HG03097 (cell line): Measurements from ENCODE around the gene HDGF.

Experiments used
- ATAC-seq: cut with Tn5 transposase; IDR thresholded peaks from one replicate; pipeline ENCODE4 v1.9.1; 2021; ENCODE audit not compliant: unreplicated experiment, low FRiP score

HDGF gene

DNA sequence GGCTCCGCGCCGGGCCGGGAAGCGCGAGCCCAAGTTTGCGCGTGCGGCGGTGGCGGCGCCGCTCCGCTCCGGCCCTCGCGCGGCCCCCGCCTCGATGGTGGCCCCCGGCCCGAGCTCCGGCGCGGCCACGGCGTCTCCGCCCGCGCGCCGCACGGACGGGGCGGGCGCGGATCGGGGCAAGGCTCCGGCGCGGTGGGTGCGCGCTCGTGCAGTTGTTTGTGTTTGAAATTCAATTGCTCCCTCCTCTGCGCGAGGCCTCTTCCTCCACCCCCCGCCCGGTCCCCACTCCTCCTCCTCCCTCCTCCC is at the start of gene HDGF:
Gene HDGF, minus strand, starts transcription at position 225 of the 306 bp plus-strand sequence. CDS start 246 bp downstream, outside the sequence.
- no peak for ATAC-seq

DNA sequence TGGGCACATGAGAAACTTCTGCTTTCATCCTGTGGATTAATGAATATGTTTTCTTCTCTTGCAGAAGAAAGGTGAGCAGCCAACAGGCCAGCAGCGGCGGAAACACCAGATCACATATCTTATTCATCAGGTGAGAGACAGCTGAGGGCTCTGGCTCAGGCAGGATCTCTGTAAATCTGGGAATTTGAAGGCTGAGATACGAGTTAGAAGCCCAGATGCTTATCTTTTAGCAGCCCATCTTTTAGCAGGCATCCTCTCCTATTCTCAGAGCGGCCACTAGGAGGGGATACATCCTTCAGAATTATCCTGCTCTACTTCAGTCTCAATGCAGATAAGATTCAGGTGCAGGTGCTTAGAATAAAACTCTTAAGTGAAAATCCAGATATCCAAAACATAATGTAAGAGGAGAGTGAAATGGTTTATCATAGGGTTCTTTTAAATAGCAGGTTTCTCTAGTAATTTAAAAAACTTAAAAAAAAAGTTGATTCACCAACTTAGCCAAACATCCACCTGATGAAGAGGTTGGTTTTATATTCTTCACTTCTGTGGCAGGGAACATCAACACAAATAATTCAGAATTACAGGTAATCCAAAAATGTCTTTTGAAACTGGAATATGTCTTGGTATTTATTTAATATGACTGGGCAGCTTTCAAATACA is 45.9 kb upstream of the HDGF start:
- ATAC-seq, result peak; percentile 68

DNA sequence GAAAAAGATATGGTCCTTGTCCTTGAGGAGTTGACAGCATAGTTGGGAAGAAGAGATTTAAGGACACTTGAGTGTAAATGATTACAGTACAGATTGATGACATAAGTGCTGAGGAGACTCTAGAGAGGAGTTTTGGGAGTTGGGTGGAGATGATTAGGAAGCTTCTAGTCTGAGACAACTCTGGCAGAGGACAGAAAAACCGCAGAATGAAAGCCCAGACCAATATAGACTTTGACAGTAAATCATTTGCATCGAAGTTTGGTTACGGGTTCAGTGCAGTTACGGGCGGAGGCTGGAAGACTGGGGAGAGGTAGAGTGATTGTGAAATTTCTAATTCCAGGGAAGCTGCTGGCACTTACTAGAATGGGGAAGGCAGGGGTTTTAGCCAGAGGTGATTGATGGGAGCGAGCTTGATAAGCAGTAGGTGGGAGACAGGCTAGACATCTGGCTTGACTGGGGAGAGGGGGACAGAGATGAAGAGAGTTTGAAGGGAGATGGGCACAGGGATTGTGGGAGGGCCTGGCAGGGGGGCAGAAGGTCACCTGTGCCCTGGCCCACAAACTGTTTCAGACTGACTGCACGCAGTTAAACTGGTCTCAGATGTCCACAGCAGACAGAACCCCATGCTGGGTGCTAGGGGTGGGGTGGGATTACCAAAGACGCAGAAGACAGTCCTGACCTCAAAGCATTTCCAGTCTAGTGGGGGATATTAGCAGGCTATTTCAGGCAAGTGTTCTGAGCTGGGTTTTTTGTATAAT is 45.0 kb upstream of the HDGF start:
- no peak for ATAC-seq

DNA sequence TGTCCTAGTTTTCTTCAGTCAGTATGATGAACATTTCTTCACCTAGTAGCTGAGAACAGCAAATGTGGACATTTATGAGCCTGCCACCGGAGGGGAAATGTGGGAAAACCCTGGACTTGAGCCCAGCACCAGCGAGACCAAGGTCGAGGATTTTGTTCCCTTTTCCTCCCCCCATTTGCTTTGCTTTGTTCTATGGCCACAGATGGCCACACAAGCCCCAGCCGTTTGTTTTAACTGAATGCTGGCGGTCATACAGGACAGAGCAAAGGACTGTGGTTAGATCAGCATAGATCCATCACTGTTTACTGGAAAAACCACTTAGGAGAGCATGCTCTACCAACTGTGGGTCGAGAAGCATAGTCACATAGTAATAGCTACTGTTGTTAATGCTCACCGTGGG is 44.3 kb upstream of the HDGF start:
- no peak for ATAC-seq

DNA sequence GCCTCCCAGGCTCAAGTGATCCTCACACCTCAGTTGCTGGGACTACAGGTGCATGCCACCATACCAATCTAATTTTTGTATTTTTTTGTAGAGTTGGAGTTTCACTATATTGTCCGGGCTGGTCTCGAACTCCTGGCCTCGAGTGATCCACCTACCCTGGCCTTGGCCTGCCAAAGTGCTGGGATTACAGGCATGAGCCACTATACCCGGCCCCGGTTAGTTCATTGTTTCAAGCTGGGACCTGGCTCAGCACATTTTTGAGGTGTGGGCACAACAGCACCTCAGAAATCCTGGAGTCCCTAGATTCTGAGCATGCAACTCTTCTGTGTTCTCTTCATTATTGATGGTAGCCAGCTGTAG is 43.9 kb upstream of the HDGF start:
- no peak for ATAC-seq

DNA sequence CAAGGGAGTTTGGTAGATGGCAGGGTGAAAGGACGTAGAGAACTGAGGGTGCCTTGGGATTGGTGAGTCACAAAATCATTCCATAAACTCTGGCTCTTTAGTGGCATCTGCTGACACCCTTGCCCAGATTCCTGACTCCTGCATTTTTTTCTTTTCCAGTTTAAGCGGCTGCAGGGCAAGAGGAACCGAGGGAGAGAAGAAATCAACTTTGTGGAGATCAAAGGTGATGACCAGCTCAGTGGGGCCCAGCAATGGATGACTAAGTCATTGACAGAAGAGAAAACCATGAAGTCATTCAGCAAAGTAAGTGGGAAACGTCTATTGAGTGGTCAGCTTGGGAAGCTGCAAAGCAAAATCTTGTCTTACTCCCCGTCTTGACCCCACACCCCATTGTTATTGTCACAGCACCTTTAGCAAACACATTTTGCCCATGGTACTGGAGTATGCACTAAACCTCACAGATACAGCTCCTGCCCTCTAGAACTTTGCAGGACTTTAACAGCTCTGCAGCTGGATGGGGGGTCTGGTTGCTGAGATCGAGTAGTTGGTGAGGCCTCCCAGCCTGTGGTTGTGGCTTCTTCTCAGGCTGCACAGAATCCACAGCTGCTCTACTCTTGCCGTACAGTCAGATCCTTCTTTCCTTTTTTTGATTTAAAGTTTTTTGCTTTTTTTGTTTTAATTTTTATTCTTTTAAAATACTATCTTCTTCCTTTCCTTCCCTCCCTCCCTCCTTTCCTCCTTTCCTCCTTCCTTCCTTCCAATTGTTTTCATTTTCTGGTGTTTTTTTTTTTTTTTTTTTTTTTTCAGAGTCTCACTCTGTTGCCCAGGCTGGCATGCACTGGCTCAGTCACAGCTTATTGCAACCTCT is 43.3 kb upstream of the HDGF start:
- no peak for ATAC-seq

DNA sequence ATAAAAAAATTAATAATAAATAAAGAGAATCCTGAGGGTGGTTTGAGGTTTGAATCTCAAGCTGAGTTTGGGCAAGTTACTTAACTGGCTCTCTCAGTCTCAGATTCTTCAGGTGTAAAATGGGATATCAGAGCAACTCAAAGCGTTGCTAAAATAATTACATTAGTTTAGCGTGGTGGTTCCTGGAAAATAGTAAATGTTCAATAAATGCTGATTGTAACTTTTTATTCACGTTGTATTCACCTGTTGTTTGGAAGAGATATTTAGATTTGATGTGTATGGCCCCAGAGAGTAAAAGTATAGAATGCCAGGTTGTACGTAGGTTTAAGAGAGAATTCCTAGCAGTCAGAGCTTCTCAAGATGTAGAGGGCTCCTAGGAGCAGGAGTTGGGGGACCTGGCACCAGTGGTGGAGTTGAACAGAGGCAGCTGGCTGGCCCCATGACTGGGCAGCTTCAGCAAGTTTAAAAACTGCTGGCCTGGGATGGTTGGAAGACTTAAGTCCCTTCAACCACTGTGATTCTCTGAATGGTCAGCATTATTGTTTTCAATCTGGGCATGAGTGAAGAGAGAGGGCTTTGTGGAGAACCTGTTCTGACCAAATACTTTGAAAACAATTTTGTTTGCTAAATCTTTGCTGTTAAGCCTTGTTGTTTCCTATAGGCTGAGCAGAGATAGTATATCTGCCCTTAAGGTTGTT is 38.3 kb upstream of the HDGF start:
- no peak for ATAC-seq

DNA sequence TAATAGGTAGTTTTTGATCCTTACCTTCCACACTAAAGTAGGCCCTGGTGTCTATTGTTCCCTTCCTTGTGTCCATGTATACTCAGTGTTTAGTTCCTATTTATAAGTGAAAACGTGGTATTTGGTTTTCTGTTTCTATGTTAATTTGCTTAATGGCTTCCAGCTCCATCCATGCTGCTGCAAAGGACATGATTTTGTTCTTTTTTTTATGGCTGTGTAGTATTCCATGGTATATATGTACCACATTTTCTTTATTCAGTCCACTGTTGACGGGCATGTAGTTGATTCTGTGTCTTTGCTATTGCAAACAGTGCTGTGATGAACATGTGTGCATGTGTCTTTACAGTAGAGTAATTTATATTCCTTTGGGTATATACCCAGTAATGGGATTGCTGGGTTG is 36.7 kb upstream of the HDGF start:
- no peak for ATAC-seq

DNA sequence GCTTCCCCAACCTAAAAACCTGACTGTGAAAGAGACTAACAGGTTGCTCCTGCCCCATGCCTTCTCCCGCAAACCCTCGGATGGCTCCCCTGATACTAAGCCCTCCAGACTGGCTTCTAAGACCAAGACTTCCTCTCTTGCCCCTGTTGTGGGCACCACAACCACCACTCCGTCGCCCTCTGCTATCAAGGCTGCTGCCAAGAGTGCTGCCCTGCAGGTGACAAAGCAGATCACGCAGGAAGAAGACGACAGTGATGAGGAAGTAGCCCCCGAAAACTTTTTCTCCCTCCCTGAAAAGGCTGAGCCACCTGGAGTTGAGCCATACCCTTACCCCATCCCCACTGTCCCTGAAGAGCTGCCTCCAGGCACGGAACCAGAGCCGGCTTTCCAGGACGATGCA is 35.2 kb upstream of the HDGF start:
- ATAC-seq, result no peak

DNA sequence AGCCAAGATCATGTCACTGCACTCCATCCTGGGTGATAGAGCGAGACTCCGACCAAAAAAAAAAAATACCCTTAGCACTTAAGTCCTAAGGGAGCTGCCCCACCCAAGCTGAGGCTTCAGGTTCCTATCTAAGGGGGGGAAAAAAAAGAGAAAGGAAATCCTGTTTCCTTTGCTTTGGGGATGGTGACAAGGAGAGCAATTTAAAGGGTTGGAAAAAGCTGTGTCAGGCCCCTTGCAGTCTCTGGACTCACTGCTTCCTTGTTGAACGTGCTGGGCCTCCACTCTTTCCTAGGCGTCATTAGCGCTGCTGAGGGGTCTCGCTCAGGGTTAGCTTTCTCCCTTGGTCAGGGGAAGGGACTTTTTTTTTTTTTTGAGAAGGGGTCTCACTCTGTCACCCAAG is 34.0 kb upstream of the HDGF start:
- ATAC-seq, result no peak

DNA sequence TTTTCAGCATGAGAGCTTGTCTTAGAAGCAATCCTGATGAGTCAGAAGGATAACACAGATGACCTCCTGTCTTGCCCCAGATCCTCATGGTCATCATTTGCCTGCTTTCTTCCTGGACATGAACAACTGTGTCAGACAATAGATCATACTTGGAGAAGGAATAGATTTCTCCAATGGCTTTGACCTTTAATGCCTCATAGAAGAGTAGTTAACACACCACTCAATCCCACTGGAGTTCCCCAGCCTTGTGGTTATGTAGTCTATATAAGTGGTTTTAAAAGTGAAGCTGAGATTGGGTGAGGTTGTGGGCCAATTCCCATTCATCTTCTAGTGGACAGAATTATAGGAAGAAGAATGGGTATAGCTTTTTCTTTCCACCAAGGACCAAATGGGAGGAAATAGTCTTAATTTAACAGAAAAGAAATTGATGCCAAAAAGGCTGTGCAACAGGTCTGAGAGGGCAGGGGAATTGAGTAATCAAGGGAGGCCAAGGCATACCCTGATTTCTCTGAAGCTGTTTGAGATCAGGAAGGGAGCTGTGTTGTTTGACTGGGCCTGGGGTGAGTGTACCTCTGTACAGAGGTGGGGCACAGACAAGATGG is 30.2 kb upstream of the HDGF start:
- ATAC-seq, result no peak

DNA sequence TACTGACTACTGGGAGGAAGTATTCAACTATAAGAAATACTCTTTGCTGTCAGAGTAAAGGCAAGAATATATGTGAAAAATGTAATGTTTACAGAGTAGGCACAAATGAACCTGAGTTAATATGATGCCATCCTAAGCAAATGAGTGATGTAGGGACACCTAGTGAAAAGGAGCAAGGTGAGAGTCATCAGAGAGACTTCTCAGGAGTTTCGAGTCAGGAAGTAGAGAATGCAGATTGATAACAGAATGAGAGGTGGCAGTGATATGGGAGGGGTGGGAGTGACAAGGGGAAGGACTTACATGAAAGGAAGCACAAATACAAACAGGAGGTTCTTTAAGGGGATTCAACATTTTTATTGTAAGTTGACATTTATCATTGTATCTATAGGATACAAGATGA is 26.1 kb upstream of the HDGF start:
- ATAC-seq, result no peak

DNA sequence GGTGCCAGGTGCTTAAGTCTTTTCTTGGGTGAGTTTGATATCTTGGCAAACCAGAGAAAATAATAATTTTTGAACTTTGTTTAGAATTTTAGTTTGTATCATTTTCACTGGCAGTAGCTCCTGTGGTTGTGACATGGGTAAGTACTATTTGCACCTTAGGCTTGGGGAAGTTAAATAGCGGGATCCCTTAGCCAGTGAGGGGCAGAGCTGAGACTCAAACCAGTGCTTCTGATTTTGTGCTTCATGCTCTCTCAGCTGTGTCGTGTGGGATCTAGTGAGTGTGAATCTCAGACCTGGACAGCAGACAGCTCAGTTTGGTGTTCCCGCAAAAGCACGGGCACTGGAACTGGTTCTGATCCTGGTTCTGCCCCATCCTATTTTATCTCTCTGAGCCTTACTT is 25.5 kb upstream of the HDGF start:
- ATAC-seq, result no peak

DNA sequence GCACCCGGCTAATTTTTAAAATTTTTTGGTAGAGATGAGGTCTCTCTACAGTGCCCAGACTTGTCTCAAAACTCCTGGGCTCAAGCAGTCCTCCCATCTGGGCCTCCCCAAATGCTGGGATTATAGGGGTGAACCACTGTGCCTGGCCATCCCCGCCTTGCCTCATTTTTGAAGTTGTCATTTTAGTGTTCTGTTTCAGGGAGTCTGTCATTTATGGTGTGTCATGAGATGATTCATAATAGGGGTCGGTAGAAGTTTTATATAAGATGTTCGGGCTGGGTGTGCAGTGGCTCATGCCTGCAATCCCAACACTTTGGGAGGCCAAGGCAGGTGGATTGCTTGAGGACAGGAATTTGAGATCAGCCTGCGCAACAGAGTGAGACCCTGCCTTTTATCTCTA is 24.3 kb upstream of the HDGF start:
- no peak for ATAC-seq

DNA sequence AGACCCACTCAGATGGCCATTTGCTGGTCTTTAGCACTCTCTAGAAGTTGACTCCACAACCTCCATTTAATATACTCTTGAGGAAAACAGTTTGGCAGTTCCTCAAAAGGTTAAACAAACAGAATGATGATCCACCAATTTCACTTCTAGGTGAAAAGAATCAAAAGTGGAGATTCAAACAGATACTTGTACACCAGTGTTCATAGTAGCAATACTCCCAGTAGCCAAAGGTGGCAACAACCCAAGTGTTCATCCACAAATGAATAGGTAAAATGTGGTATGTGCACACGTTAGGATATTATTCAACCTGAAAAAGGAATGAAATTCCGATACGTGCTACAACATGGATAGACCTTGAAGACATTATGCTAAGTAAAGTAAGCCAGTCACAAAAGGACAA is 22.1 kb upstream of the HDGF start:
- no peak for ATAC-seq

DNA sequence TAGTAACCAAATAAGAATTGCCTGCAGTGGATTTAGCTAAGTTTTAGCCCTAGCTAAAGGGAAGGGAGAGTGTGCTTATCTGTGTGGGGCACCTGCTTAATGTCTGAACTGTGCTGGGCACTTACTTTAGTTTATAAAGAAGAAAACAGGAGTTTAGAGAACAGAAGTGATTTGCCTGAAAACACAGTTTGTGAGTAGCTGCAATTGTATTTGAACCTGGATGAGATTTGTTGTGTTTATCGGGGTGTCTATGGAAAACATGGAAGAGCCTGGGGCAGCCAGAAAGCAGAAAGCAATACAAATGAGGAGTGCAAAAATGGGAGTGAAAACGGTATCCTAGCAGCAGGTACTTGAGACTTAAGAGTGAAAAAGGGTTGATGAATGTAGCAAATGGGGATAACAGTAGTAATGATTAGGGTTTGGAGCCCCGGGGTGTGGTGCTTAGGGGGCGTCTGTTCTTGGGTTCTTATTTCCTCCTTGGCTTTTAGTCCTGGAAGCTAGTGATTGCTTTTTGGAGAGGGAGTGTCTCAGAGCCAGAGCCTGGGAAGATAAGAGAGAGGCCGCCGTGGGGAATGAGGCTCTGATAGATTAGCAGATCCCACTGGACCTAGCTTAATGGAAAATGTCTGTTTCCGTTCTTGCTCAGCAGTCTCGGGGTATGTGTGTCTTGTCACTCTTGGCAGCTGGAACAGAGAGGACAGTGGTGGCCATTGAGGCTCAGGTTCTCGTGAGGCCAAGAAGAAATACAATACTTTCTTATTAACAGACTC is 21.4 kb upstream of the HDGF start:
- no peak for ATAC-seq

DNA sequence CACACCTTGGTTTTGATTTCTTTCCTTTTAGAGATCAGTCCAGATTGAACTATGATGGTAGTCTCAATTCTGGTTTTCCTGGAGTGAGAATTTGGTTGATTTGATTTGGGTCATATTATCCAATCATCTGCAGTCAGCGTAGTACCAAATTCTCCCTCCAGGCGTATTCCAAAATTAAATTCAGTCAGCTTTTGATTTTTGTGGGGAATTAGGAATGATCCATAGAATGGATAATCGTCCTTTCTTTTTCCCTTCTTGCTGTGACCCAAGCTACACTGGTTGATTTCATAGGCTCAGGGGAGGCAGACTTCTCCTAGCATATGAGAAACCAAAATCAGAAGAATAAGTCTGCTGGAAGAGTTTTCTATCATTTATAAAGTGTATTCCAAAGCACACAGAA is 20.7 kb upstream of the HDGF start:
- no peak for ATAC-seq

DNA sequence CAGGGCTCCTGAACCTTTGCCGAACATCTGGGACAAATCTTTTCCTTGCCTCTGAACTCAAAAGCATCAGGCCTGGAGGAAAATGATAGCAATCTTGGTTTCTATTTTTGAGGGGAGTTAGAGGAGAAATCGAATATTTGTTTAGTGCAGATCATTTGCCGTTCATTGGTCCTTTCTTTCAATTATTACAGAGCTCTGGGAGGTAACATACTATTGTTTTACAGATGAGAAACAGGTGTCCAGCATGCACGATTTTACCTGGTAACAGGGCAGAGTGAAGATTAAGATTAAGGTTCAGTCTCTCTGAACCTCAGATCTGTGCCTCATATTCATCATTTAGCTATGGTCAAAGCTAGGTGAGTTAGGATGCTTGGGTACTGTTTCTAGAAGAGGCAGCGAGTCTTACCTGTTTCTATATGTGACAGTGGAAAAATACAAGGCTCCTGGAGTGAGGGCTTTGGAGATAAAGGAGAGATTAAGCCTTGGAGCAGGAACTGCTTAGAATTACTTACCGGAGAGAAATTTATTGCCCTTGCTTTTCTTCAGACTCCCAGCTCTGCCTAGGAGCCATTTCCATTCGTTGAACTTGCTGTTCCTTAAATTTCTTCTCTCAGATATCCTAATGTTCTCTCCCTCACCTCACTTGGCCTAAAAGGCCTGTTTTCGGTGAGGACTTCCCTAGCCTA is 17.3 kb upstream of the HDGF start:
- no peak for ATAC-seq

DNA sequence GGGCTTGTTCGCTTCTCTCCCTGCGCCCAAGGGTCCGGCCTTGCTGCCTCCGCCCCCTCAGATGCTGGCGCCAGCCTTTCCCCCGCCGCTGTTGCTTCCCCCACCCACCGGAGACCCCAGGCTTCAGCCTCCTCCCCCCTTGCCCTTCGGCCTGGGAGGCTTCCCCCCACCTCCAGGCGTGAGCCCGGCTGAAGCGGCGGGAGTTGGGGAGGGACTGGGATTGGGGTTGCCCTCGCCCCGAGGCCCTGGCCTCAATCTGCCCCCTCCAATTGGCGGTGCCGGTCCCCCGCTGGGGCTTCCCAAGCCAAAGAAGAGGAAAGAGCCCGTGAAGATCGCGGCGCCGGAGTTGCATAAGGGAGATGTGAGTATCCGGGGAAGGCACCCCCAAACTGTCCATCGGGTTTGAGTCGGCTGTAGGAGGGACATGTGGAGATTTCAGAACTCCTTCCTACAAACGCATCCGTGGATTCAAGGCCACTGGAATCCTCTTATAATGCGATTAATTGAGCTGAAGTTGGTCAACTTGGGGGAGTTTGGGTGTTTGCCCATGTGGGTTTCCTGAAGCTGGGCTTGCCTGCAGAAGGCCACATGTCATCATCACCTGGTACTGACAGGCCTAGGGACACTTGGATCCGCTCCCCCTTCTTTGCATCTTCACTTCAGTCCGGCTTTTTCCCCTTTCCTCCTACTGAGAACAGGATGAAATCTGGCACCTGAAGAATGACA is 16.6 kb upstream of the HDGF start:
- peak; percentile 3 for ATAC-seq
